GM12891 (cell line): ENCODE measurements around the gene KCNC3.

Source experiments
- DNase-seq: peaks from one replicate; pipeline ENCODE4 v3.0.0; 2011; ENCODE audit warnings: low spot score; ENCODE audit not compliant: insufficient read length
- FAIRE-seq: peaks from 2 replicates; lab custom pipeline; 2011; peaks lifted over from hg19 to GRCh38; lab: Jason Lieb, UNC
- PAX5 ChIP-seq: IDR thresholded peaks from 2 replicates; pipeline ENCODE4 v1.6.1; 2011; ENCODE audit warnings: low read length, moderate library complexity, mild to moderate bottlenecking; ENCODE audit not compliant: insufficient read depth, severe bottlenecking
- POLR2A ChIP-seq: IDR thresholded peaks from 2 replicates; pipeline ENCODE4 v1.6.1; 2011; ENCODE audit warnings: low read depth, low read length, control low read depth
- POLR2AphosphoS5 ChIP-seq: IDR thresholded peaks from 2 replicates; pipeline ENCODE4 v1.6.1; 2011; ENCODE audit warnings: low read depth, low read length, control low read depth
- POU2F2 ChIP-seq: IDR thresholded peaks from 2 replicates; pipeline ENCODE4 v1.6.1; 2011; ENCODE audit warnings: low read depth, mild to moderate bottlenecking, control low read depth, low read length, moderate library complexity
- SPI1 ChIP-seq: IDR thresholded peaks from 2 replicates; pipeline ENCODE4 v1.6.1; 2011; ENCODE audit warnings: low read depth, low read length, control low read depth
- TAF1 ChIP-seq: IDR thresholded peaks from 2 replicates; pipeline ENCODE4 v1.6.1; 2011; ENCODE audit warnings: low read depth, low read length, control low read depth

KCNC3 gene

DNA sequence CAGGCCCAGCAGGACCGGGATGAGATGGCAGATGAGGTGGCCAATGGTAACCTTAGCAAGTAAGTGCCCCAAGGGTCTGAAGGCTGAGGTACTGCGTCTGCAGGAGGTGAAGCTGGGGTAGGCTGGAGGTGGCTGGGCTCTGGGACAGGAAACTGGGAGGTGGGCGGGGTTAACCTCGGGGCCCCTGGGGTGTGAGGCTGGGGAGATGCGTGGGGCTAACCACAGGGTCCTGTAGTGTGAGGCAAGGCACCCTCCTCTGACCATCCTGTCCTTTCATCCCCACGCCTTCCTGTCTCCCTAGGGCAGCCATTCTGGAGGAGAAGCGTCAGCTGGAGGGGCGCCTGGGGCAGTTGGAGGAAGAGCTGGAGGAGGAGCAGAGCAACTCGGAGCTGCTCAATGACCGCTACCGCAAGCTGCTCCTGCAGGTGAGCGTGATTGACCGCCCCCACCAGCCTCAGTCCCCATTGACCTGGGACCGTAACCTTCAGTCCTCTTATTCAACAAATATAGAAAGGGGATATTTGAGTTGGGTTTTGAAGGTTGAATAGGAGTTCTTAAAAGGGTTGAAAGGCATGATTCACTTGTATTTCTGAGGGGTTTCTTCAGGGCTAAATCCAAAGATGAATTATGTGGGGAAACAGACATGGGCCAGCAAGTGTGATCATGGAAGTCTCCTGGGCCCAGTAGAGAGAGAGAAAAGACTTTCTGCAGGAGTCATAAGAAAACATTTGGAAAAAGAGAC lies 35.7 kb downstream of the KCNC3 start:
- TF ChIP-seq POU2F2 (no peak), POLR2AphosphoS5 (no peak), POLR2A (no peak)
- no peak for FAIRE-seq
- DNase-seq: no peak

DNA sequence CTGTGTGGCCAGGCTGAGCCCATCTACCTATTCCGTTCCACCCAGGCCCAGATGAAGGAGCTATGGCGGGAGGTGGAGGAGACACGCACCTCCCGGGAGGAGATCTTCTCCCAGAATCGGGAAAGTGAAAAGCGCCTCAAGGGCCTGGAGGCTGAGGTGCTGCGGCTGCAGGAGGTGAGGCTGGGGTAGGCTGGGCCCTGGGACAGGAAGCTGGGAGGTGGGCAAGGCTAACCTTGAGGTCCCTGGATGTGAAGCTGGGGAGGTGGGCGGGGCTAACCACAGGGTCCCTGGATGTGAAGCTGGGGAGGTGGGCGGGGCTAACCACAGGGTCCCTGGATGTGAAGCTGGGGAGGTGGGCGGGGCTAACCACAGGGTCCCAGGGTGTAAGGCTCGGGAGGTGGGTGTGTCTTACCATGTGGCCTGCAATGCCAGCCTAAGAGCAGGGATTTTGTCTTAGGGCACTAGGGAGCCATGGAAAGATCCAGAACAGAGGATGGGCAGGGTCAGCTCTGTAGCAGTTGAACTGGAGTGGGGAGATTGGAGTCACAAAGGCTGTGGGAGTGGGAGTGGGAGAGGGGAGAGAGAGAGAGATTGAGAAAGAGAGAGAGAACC lies 36.9 kb downstream of the KCNC3 start:
- DNase-seq (no peak), FAIRE-seq (no peak)
- no peak for TF ChIP-seq POLR2A
- no peak for TF ChIP-seq TAF1
- TF ChIP-seq POU2F2: no peak
- no peak for TF ChIP-seq POLR2AphosphoS5
- no peak for TF ChIP-seq PAX5
- TF ChIP-seq SPI1: no peak

DNA sequence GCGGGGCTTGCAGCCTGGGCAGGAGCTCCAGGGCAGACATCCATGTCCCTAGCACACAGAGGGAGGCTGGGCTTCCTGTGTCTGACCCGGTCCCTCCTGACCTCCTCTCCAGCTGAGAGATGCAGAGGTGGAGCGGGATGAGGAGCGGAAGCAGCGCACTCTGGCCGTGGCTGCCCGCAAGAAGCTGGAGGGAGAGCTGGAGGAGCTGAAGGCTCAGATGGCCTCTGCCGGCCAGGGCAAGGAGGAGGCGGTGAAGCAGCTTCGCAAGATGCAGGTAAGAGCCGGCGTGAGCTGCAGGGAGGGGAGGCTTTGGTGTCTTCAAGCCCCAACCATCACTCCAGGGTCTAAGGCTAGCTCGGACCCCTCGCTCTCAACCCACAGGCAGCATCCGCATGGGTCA lies 38.4 kb downstream of the KCNC3 start:
- TF ChIP-seq SPI1 (no peak), PAX5 (no peak), POU2F2 (no peak), TAF1 (no peak), POLR2AphosphoS5 (no peak), POLR2A (no peak)
- DNase-seq (no peak), FAIRE-seq (no peak)

DNA sequence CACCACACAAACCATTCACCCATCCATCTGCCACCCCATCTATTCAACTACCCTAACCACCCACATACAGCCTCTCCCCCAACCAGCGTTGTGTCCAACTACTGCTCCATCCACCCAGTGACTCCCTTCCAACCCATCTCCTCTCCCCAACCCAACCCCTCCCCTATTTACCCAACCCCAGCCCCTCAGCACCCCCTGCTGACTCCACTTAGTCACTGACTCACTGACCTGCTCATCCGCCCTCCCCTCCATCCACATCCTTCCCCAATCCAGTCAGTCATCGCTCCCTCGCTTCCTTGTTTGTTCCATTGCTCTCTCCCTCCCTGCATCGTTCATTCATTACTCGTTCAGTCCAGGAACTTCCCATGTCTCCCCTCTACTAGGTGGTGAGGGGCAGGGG lies 39.2 kb downstream of the KCNC3 start:
- TF ChIP-seq TAF1: no peak
- TF ChIP-seq SPI1: no peak
- TF ChIP-seq POLR2A: no peak
- no peak for TF ChIP-seq POLR2AphosphoS5
- no peak for TF ChIP-seq PAX5
- no peak for TF ChIP-seq POU2F2
- DNase-seq (no peak), FAIRE-seq (no peak)

DNA sequence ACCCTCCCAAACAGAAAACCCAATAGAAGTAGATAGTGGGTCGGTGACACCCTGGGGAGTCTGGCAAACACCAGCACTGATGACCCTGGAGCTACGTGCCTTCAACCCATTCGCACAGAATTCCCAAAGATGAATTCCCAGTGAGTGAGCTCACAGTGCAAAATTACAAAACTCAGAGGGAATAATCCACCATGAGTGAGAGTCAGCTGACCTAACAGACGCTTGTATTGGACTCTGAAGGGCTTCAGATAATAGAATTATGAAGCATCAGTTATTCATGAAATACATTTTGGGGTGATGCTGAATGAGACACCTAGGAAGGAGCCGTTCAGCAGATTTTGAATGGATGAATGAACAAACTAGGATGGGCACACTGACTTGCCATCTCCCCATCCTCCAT lies 40.2 kb downstream of the KCNC3 start:
- FAIRE-seq (no peak), DNase-seq (no peak)
- TF ChIP-seq POLR2AphosphoS5 (no peak), TAF1 (no peak), PAX5 (no peak), POU2F2 (no peak)

DNA sequence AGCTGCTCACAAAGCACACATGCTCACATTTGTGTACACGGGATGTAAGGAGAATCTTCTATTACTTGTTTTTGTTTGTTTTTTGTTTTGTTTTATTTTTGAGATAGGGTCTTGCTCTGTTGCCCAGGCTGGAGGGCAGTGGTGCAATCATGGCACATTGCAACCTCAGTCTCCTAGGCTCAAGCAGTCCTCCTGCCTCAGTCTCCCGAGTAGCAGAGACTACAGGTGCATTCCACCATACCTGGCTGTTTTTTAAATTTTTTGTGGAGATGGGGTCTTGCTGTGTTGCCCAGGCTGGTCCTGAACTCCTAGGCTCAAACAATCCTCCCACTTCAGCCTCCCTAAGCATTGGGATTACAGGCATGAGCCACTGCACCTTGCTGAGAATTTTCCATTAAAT lies 41.8 kb downstream of the KCNC3 start:
- TF ChIP-seq SPI1 (no peak), PAX5 (no peak), POU2F2 (no peak), TAF1 (no peak), POLR2A (no peak), POLR2AphosphoS5 (no peak)
- FAIRE-seq: no peak
- no peak for DNase-seq

DNA sequence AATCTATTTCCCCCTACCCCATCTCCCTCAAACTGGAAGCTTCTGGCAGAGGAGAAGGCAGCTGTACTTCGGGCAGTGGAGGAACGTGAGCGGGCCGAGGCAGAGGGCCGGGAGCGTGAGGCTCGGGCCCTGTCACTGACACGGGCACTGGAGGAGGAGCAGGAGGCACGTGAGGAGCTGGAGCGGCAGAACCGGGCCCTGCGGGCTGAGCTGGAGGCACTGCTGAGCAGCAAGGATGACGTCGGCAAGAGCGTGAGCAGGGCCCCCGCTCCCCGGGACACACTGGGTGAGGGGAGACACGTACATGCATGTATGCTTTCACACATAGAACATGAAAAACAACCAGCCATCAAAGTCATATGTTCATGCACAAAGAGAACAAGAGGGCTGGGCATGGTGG lies 42.7 kb downstream of the KCNC3 start:
- no peak for FAIRE-seq
- TF ChIP-seq PAX5 (no peak), TAF1 (no peak), SPI1 (no peak), POLR2A (no peak), POLR2AphosphoS5 (no peak), POU2F2 (no peak)
- no peak for DNase-seq

DNA sequence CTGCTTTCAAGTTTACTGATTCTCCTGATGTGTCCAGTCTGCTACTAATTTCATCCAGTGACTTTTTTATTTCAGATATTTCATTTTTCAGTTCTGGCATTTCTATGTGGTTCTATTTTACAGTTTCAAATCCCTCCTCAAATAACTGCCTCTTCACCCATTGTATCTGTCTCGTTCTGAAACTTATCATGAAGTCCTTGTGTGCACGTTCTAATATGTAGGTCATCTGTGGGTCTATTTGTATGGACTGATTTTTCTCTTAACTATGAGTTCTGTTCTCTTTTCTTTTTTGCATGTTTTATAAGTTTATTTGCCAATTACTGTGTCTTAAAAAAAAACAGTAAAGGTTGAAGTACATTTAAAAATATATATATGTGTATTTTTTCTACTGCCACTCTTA lies 43.3 kb downstream of the KCNC3 start:
- TF ChIP-seq POLR2AphosphoS5: no peak
- no peak for TF ChIP-seq SPI1
- TF ChIP-seq POLR2A: no peak
- no peak for TF ChIP-seq PAX5
- TF ChIP-seq POU2F2: no peak
- no peak for TF ChIP-seq TAF1
- DNase-seq: no peak
- FAIRE-seq: no peak

DNA sequence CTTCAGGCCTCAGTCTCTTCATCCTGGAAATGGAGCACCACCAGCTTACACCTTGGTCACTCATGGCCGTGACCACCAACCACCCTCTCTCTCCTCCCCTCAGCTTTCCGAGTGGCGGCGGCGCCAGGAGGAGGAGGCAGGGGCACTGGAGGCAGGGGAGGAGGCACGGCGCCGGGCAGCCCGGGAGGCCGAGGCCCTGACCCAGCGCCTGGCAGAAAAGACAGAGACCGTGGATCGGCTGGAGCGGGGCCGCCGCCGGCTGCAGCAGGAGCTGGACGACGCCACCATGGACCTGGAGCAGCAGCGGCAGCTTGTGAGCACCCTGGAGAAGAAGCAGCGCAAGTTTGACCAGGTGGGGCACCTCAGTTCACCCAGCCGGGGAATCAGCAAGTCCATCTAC lies 47.7 kb downstream of the KCNC3 start:
- FAIRE-seq (no peak), DNase-seq (no peak)
- TF ChIP-seq POU2F2: no peak
- TF ChIP-seq TAF1: no peak
- no peak for TF ChIP-seq SPI1
- no peak for TF ChIP-seq PAX5
- TF ChIP-seq POLR2AphosphoS5: no peak
- no peak for TF ChIP-seq POLR2A

DNA sequence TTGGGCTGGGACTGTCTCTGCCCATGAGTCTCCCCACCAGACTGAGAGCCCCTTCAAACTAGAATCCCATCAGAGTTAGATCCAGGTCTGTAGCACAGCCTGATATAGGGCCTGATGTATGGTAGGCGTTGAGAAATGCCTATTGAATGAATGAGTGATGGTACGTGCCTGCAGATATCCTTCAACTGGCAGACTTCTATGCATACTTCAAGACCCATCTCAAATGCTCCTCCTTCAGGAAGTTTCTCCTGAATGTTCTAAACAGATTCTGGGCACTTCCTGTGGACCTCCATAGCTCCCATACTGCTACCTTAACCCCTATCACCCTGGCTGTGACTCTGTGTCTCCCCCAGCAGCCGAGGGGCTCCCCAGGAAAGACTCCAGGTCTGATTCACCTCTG lies 48.2 kb downstream of the KCNC3 start:
- FAIRE-seq (no peak), DNase-seq (no peak)
- TF ChIP-seq TAF1 (no peak), POLR2AphosphoS5 (no peak), PAX5 (no peak), POU2F2 (no peak), SPI1 (no peak), POLR2A (no peak)
